HEK293 (cell line): ENCODE results near the gene POLD4.

Source experiments
- CTCF ChIA-PET: fragments of 350-600 bp; formaldehyde crosslinking; extraction: SDS; loops from one replicate; lab custom pipeline; 2021; ENCODE audit warnings: antibody characterized with exemption; lab: Yijun Ruan, JAX
- POLR2A ChIA-PET: fragments of 300-600 bp; formaldehyde crosslinking; extraction: SDS; loops from one replicate; lab custom pipeline; 2020; ENCODE audit warnings: antibody characterized with exemption, inconsistent platforms; lab: Yijun Ruan, JAX
- H3K27ac ChIP-seq: fragments of 200-500 bp; sonication (Bioruptor generic); 2 replicates; pipeline ENCODE4 v1.5.1; 2014; ENCODE audit warnings: low read depth, low read length, control low read depth, inconsistent platforms; ENCODE audit errors: extremely low read depth
- H3K36me3 ChIP-seq, 2 experiments: fragments of 200-500 bp in 1 of 2; sonication (Bioruptor generic) in 1 of 2; 1 replicate in 1 of 2; 2 replicates in 1 of 2; pipeline ENCODE4 v1.5.1; 2014 to 2017; ENCODE audit warnings: inconsistent platforms in 2 of 2, low read length in 2 of 2; ENCODE audit not compliant: control insufficient read depth in 2 of 2, insufficient read depth in 1 of 2
- H3K4me1 ChIP-seq: fragments of 200-500 bp; sonication (Bioruptor generic); 2 replicates; pipeline ENCODE4 v1.5.1; 2014; ENCODE audit warnings: mild to moderate bottlenecking, low read length, inconsistent platforms; ENCODE audit not compliant: control insufficient read depth, insufficient read depth
- H3K4me3 ChIP-seq: 2 replicates; pipeline ENCODE4 v1.5.1; 2011; ENCODE audit warnings: low read depth, mild to moderate bottlenecking, control low read depth, low read length, moderate library complexity
- H3K9me3 ChIP-seq: fragments of 200-500 bp; sonication (Bioruptor generic); 2 replicates; pipeline ENCODE4 v1.5.1; 2014; ENCODE audit warnings: low read depth, low read length, inconsistent platforms; ENCODE audit not compliant: control insufficient read depth, insufficient read depth
- BCL6B ChIP-seq: fragments of 450-650 bp; formaldehyde crosslinking; IDR thresholded peaks from 2 replicates; pipeline ENCODE4 v1.5.1; 2017; ENCODE audit warnings: missing biosample characterization, missing genetic modification characterization
- GLIS2 ChIP-seq: fragments of 450-650 bp; formaldehyde crosslinking; IDR thresholded peaks from 2 replicates; pipeline ENCODE4 v1.5.1; 2016; ENCODE audit warnings: missing biosample characterization, missing genetic modification characterization
- OVOL3 ChIP-seq: fragments of 450-650 bp; formaldehyde crosslinking; IDR thresholded peaks from 2 replicates; pipeline ENCODE4 v1.5.1; 2016; ENCODE audit warnings: missing biosample characterization, missing genetic modification characterization
- PBX3 ChIP-seq: sonication (generic); formaldehyde crosslinking; IDR thresholded peaks from 2 replicates; pipeline ENCODE4 v1.8.1; 2022; ENCODE audit warnings: mild to moderate bottlenecking, moderate library complexity, missing genetic modification reagents
- REST ChIP-seq: fragments of 450-650 bp; formaldehyde crosslinking; IDR thresholded peaks from 2 replicates; pipeline ENCODE4 v1.5.1; 2016; ENCODE audit warnings: missing biosample characterization, missing genetic modification characterization
- SALL2 ChIP-seq: fragments of 450-650 bp; formaldehyde crosslinking; IDR thresholded peaks from 2 replicates; pipeline ENCODE4 v1.5.0; 2017; ENCODE audit warnings: missing biosample characterization, mild to moderate bottlenecking, missing genetic modification characterization, borderline replicate concordance
- TRIM28 ChIP-seq: IDR thresholded peaks from 2 replicates; pipeline ENCODE4 v1.6.1; 2011; ENCODE audit warnings: low read length, control low read depth, borderline replicate concordance
- YY1 ChIP-seq: fragments of 450-650 bp; formaldehyde crosslinking; IDR thresholded peaks from 2 replicates; pipeline ENCODE4 v1.5.1; 2018; ENCODE audit warnings: missing biosample characterization, missing genetic modification characterization
- ZNF112 ChIP-seq: fragments of 450-650 bp; formaldehyde crosslinking; IDR thresholded peaks from 2 replicates; pipeline ENCODE4 v1.5.0; 2017; ENCODE audit warnings: missing biosample characterization, missing genetic modification characterization
- ZNF391 ChIP-seq: fragments of 450-650 bp; formaldehyde crosslinking; IDR thresholded peaks from 2 replicates; pipeline ENCODE4 v1.5.1; 2016; ENCODE audit warnings: low read depth, missing biosample characterization, missing genetic modification characterization, borderline replicate concordance
- ZNF501 ChIP-seq: fragments of 450-650 bp; formaldehyde crosslinking; IDR thresholded peaks from 2 replicates; pipeline ENCODE4 v1.5.1; 2016; ENCODE audit warnings: missing biosample characterization, missing genetic modification characterization
- ZNF544 ChIP-seq: fragments of 450-650 bp; formaldehyde crosslinking; IDR thresholded peaks from 2 replicates; pipeline ENCODE4 v1.5.0; 2017; ENCODE audit warnings: missing biosample characterization, missing genetic modification characterization
- ZNF555 ChIP-seq: fragments of 450-650 bp; formaldehyde crosslinking; conservative IDR thresholded peaks from 2 replicates; pipeline ENCODE4 v1.5.1; 2017; ENCODE audit warnings: missing biosample characterization, mild to moderate bottlenecking, missing genetic modification characterization, inconsistent platforms
- ZNF596 ChIP-seq: fragments of 450-650 bp; IDR thresholded peaks from 2 replicates; pipeline ENCODE4 v1.5.0; 2018; ENCODE audit warnings: missing biosample characterization, mild to moderate bottlenecking, missing genetic modification characterization, moderate library complexity
- ZNF610 ChIP-seq: fragments of 450-650 bp; formaldehyde crosslinking; IDR thresholded peaks from 2 replicates; pipeline ENCODE4 v1.5.1; 2016; ENCODE audit warnings: missing biosample characterization, missing genetic modification characterization, borderline replicate concordance
- ZNF621 ChIP-seq: fragments of 450-650 bp; formaldehyde crosslinking; IDR thresholded peaks from 2 replicates; pipeline ENCODE4 v1.5.1; 2017; ENCODE audit warnings: missing biosample characterization, missing genetic modification characterization
- ZNF623 ChIP-seq: fragments of 450-650 bp; formaldehyde crosslinking; IDR thresholded peaks from 2 replicates; pipeline ENCODE4 v1.5.1; 2016; ENCODE audit warnings: missing biosample characterization, missing genetic modification characterization
- ZNF639 ChIP-seq: fragments of 450-650 bp; formaldehyde crosslinking; IDR thresholded peaks from 2 replicates; pipeline ENCODE4 v1.5.1; 2016; ENCODE audit warnings: missing biosample characterization, missing genetic modification characterization
- ZNF658 ChIP-seq: fragments of 450-650 bp; formaldehyde crosslinking; IDR thresholded peaks from 2 replicates; pipeline ENCODE4; 2016; ENCODE audit warnings: missing biosample characterization, missing genetic modification characterization

Gene POLD4

GRCh38 chr11:67397986-67398660 is 44.8 kb upstream of the POLD4 start:
- CTCF ChIA-PET = no interaction called here
- peaks cover 0 to 68% of the 10 kb centered on the region in 2 experiments; a peak in 2 of 3 replicates for H3K36me3 ChIP-seq
- no peak overlapping the region for H3K4me3 ChIP-seq
- no peaks in the 10 kb centered on the region for H3K9me3 ChIP-seq
- H3K27ac ChIP-seq = no peak overlapping the region
- POLR2A ChIA-PET = interaction anchor here (1.0 kb wide), 1 partner anchor 29 kb away, joined by 3 read pairs; no protein-coding TSS in a partner anchor
- no peaks in the 10 kb centered on the region for H3K4me1 ChIP-seq
- no peak for TF ChIP-seq BCL6B (tag by site-specific recombination)
- TF ChIP-seq ZNF610 (tag by site-specific recombination) = no peak
- no peak for TF ChIP-seq ZNF658 (tag by site-specific recombination)
- no peak for TF ChIP-seq YY1 (tag by site-specific recombination)
- TF ChIP-seq ZNF555 (tag by site-specific recombination) = no peak
- TF ChIP-seq SALL2 (tag by site-specific recombination) = no peak
- TF ChIP-seq ZNF501 (tag by site-specific recombination) = no peak
- TF ChIP-seq REST (tag by site-specific recombination) = no peak
- TF ChIP-seq OVOL3 = no peak
- no peak for TF ChIP-seq ZNF112
- no peak for TF ChIP-seq ZNF596 (tag by site-specific recombination)
- TF ChIP-seq TRIM28 = no peak
- TF ChIP-seq ZNF544 (tag by site-specific recombination) = no peak
- TF ChIP-seq ZNF623 = no peak
- no peak for TF ChIP-seq GLIS2 (tag by site-specific recombination)
- TF ChIP-seq PBX3 (CRISPR knock-in tag) = no peak
- TF ChIP-seq ZNF621 (tag by site-specific recombination) = no peak
- TF ChIP-seq ZNF391 = no peak
- no peak for TF ChIP-seq ZNF639 (tag by site-specific recombination)
